Natural killer cell (primary cell): ENCODE measurements around the gene ZNF12. TPM values are rescaled to one million over a fixed set of nuclear protein-coding genes. Genes with fewer than 3 reads are reported as not detected.
"Not testable (repeated sequence)": the region's sequence is repeated elsewhere in the genome, so short reads cannot be mapped to it uniquely, and the experiment has no call there.

Experiments
- ATAC-seq, 3 donors: fragments of 150-1000 bp in 2 of 3; fragments of 200-7000 bp in 1 of 3; cut with Tn5 transposase; 1 replicate in 1 of 3; 2 replicates in 2 of 3; pipeline ENCODE4 v1.10.0; 2021; ENCODE audit warnings: mild to moderate bottlenecking in 2 of 3, moderate library complexity in 2 of 3
- DNase-seq, 2 donors: peaks; one replicate each; pipeline versions ENCODE4 v3.0.0 to v3.0.0-alpha.2; 2013 to 2021; ENCODE audit warnings: mixed read lengths in 1 of 2
- H3K27ac ChIP-seq: one replicate; pipeline ENCODE4 v1.5.1; 2013; ENCODE audit warnings: mild to moderate bottlenecking, low read length
- H3K27me3 ChIP-seq: one replicate; pipeline ENCODE4 v1.6.1; 2013; ENCODE audit warnings: low read length; ENCODE audit not compliant: control insufficient read depth, insufficient read depth
- H3K36me3 ChIP-seq: one replicate; pipeline ENCODE4 v1.6.1; 2013; ENCODE audit warnings: low read length; ENCODE audit not compliant: control insufficient read depth, insufficient read depth
- H3K4me1 ChIP-seq: one replicate; pipeline ENCODE4 v1.6.1; 2013; ENCODE audit warnings: low read length; ENCODE audit not compliant: control insufficient read depth, insufficient read depth
- H3K4me3 ChIP-seq: one replicate; pipeline ENCODE4 v1.5.1; 2013; ENCODE audit warnings: low read length
- H3K9me3 ChIP-seq: one replicate; pipeline ENCODE4 v1.6.1; 2013; ENCODE audit warnings: low read length; ENCODE audit not compliant: control insufficient read depth, insufficient read depth
- H3K27ac Mint-ChIP-seq, 2 donors: one replicate each; pipeline ENCODE4 v1.8.0; 2022; ENCODE audit warnings: mild to moderate bottlenecking in 2 of 2, mixed read lengths in 2 of 2, moderate library complexity in 1 of 2
- H3K27me3 Mint-ChIP-seq, 2 donors: one replicate each; pipeline ENCODE4 v1.8.0; 2022; ENCODE audit warnings: low read depth in 2 of 2, mixed read lengths in 2 of 2
- H3K36me3 Mint-ChIP-seq: one replicate; pipeline ENCODE4 v1.8.0; 2022; ENCODE audit warnings: mixed read lengths
- H3K4me1 Mint-ChIP-seq, 2 donors: one replicate each; pipeline ENCODE4 v1.8.0; 2022; ENCODE audit warnings: mixed read lengths in 2 of 2
- H3K4me3 Mint-ChIP-seq: one replicate; pipeline ENCODE4 v1.8.0; 2022; ENCODE audit warnings: mild to moderate bottlenecking, moderate library complexity, mixed read lengths
- H3K9me3 Mint-ChIP-seq, 2 donors: one replicate each; pipeline ENCODE4 v1.8.0; 2022; ENCODE audit warnings: mixed read lengths in 2 of 2
- WGBS: methylation state at CpG from one replicate; pipeline ENCODE4 v1.1.7; 2013; ENCODE audit warnings: missing lambda C conversion rate; ENCODE audit not compliant: insufficient coverage; 5-methylcytosine and 5-hydroxymethylcytosine counted together
- intact Hi-C: fragments of 100-400 bp; cut with micrococcal nuclease; formaldehyde crosslinking; loops from one replicate; pipeline ENCODE4 v1.14.2; 2022
- total RNA-seq, 4 donors: library from RNA; stranded (reverse); fragments of 120-200 nt in 1 of 4; gene quantifications; one replicate each; pipeline versions ENCODE4 v1.2.3 to v1.2.4, GENCODE V29; 2013 to 2022
- TF ChIP-seq, protein P1 (sequence below): fragments of 200-600 bp; IDR thresholded peaks from one replicate; pipeline ENCODE4 v1.8.0; 2022; ENCODE audit warnings: antibody characterized with exemption

Gene ZNF12
- total RNA-seq, 3 donors from 2014 or later (not counting 1 experiment from before 2014, with no cell fraction given), result 27.5 to 38.4 (median 28.1) TPM

DNA sequence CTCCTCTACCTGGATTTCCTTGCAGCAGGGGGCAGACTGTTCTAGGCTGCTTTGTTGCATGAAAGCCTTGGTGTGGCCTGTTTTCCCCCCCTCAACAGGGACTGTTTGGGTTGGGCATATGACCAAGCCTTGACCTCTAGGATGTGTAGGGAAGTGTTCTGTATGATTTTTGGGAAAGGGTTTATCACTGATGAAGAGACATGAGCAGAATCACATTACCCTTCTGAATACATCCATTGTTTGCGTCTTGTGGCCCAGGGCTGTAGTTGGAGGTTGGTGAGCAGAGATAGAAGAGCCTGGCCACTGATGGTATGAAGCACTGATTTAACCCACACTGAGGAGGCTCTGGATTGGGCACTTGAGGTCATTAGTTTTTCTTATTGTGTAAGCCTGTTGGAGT lies 26.6 kb downstream of the ZNF12 start:
- 100% methylated on average over 1 of the region's 1 CpG for WGBS
- Histone ChIP-seq H3K27me3 (no peaks in the 10 kb centered on the region), H3K9me3 (peaks cover 74% of the 10 kb centered on the region), H3K27ac (no peak overlapping the region), H3K4me1 (no peaks in the 10 kb centered on the region), H3K4me3 (no peak overlapping the region), H3K36me3 (no peaks in the 10 kb centered on the region)
- H3K27ac Mint-ChIP-seq, result no peak overlapping the region
- intact Hi-C loops, result no loop called here
- TF ChIP-seq, protein P1, sequence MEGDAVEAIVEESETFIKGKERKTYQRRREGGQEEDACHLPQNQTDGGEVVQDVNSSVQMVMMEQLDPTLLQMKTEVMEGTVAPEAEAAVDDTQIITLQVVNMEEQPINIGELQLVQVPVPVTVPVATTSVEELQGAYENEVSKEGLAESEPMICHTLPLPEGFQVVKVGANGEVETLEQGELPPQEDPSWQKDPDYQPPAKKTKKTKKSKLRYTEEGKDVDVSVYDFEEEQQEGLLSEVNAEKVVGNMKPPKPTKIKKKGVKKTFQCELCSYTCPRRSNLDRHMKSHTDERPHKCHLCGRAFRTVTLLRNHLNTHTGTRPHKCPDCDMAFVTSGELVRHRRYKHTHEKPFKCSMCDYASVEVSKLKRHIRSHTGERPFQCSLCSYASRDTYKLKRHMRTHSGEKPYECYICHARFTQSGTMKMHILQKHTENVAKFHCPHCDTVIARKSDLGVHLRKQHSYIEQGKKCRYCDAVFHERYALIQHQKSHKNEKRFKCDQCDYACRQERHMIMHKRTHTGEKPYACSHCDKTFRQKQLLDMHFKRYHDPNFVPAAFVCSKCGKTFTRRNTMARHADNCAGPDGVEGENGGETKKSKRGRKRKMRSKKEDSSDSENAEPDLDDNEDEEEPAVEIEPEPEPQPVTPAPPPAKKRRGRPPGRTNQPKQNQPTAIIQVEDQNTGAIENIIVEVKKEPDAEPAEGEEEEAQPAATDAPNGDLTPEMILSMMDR, result no peak
- H3K4me1 Mint-ChIP-seq, result no peaks in the 10 kb centered on the region
- H3K27me3 Mint-ChIP-seq, result no peaks in the 10 kb centered on the region
- DNase-seq, result no peak
- H3K4me3 Mint-ChIP-seq, result no peak overlapping the region
- H3K36me3 Mint-ChIP-seq, result peaks cover 26% of the 10 kb centered on the region
- H3K9me3 Mint-ChIP-seq, result peaks cover 4 to 11% of the 10 kb centered on the region in 2 donors
- no peak for ATAC-seq

DNA sequence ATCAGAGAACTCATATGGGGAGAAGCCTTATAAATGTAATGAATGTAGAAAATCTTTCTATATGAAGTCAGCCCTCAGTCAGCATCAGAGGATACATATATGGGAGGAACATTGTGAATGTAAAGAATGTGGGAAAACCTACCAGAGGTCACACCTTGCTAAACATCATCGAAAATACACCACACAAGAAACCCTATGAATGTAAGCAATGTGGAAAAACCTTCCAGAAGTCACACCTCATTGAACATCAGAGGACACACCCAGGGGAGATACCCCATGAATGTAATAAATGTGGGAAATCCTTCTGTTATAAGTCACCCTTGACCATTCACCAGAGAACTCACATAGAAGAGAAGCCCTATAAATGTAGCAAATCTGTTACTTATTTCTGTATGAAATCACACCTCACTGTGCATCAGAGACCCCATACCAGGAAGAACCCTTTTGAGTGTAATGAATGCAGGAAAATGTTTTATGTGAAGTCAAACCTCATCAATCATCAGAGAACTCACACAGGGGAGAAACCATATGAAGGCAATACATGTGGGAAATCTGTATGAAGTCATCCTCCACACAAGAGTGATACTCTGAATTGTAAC lies 30.8 kb downstream of the ZNF12 start:
- no peak overlapping the region for H3K27ac Mint-ChIP-seq
- ATAC-seq, result no peak
- no peak overlapping the region for H3K4me3 ChIP-seq
- H3K27ac ChIP-seq, result no peak overlapping the region
- peaks cover 12 to 21% of the 10 kb centered on the region in 2 donors for H3K9me3 Mint-ChIP-seq
- H3K27me3 ChIP-seq, result no peaks in the 10 kb centered on the region
- no peaks in the 10 kb centered on the region for H3K27me3 Mint-ChIP-seq
- DNase-seq, result no peak
- H3K4me1 Mint-ChIP-seq, result no peaks in the 10 kb centered on the region
- TF ChIP-seq, protein P1, result no peak
- WGBS, result no CpG with 5 or more reads among the region's 1 CpG
- intact Hi-C loops, result no loop called here
- no peak overlapping the region for H3K4me3 Mint-ChIP-seq
- peaks cover 63% of the 10 kb centered on the region for H3K9me3 ChIP-seq
- H3K4me1 ChIP-seq, result no peaks in the 10 kb centered on the region
- no peaks in the 10 kb centered on the region for H3K36me3 ChIP-seq
- H3K36me3 Mint-ChIP-seq, result peaks cover 51% of the 10 kb centered on the region

DNA sequence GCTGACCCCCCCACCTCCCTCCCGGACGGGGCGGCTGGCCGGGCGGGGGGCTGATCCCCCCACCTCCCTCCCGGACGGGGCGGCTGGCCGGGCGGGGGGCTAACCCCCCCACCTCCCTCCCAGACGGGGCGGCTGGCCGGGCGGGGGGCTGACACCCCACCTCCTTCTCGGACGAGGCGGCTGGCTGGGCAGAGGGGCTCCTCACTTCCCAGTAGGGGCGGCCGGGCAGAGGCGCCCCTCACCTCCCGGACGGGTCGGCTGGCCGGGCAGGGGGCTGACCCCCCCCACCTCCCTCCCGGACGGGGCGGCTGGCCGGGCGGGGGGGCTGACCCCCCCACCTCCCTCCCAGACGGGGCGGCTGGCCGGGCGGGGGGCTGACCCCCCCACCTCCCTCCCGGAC lies 35.9 kb downstream of the ZNF12 start:
- H3K27me3 Mint-ChIP-seq, ATAC-seq, H3K27ac Mint-ChIP-seq, H3K4me3 ChIP-seq, H3K27me3 ChIP-seq, H3K4me1 Mint-ChIP-seq, DNase-seq, H3K36me3 ChIP-seq, H3K4me1 ChIP-seq, H3K27ac ChIP-seq, H3K4me3 Mint-ChIP-seq, intact Hi-C loops: not testable (repeated sequence)
- peaks cover 10 to 12% of the 10 kb centered on the region in 2 donors for H3K9me3 Mint-ChIP-seq
- peaks cover 49% of the 10 kb centered on the region for H3K36me3 Mint-ChIP-seq
- H3K9me3 ChIP-seq, result peaks cover 33% of the 10 kb centered on the region
- WGBS, result 99% methylated on average over 10 of the region's 34 CpGs

GRCh38 chr7:6658618-6659345 lies 48.0 kb downstream of the ZNF12 start:
- no peaks in the 10 kb centered on the region for H3K36me3 Mint-ChIP-seq
- no peak overlapping the region for H3K27ac Mint-ChIP-seq
- Histone ChIP-seq H3K4me1 (no peaks in the 10 kb centered on the region), H3K4me3 (no peak overlapping the region), H3K27ac (no peak overlapping the region), H3K27me3 (no peaks in the 10 kb centered on the region), H3K9me3 (no peaks in the 10 kb centered on the region), H3K36me3 (peaks cover 7% of the 10 kb centered on the region)
- no peaks in the 10 kb centered on the region for H3K9me3 Mint-ChIP-seq
- H3K4me3 Mint-ChIP-seq, result no peak overlapping the region
- H3K4me1 Mint-ChIP-seq, result peaks cover 0 to 12% of the 10 kb centered on the region in 2 donors
- WGBS, result 28% methylated on average over 11 of the region's 11 CpGs
- intact Hi-C loops, result no loop called here
- ATAC-seq (peak; percentile 55 to 79 (median 75)), DNase-seq (peak in 1 of 2 donors; percentile 3)
- TF ChIP-seq, protein P1, result no peak
- H3K27me3 Mint-ChIP-seq, result no peaks in the 10 kb centered on the region
